ENCODE data around the gene DESI1. TPM values are rescaled to one million over a fixed set of nuclear protein-coding genes. Genes with fewer than 3 reads are reported as not detected.

DESI1 gene
- total and polyA plus RNA-seq, 2 of the 13 experiments (the other 11 are each of a cell fraction or from before 2014, with no cell fraction given) = 21.6 to 29.2 TPM

- TF ChIP-seq ZGPAT (CRISPR knock-in tag; IDR thresholded peaks at IDR 0.05) (no peak; the same call in 1 of the 2 replicates), DPF2 (CRISPR knock-in tag; IDR thresholded peaks at IDR 0.05; ENCODE audit: borderline replicate concordance, low read depth) (no peak), ZNF367 (CRISPR knock-in tag; IDR thresholded peaks at IDR 0.05; ENCODE audit: borderline replicate concordance) (no peak), ISL2 (CRISPR knock-in tag; IDR thresholded peaks at IDR 0.05) (0 out of 2 replicates have a peak, but pooled peaks have one; percentile 15), ZNF343 (CRISPR knock-in tag; IDR thresholded peaks at IDR 0.05) (no peak; the same call in 1 of the 2 replicates), ZSCAN31 (CRISPR knock-in tag; IDR thresholded peaks at IDR 0.05; ENCODE audit: low read depth) (no peak), EP300 (IDR thresholded peaks at IDR 0.05; ENCODE audit: low read depth in 2 of 2, low read length in 2 of 2) (no peak), EP300 (CRISPR knock-in tag; IDR thresholded peaks at IDR 0.05; ENCODE audit: borderline replicate concordance) (no peak), MYPOP (CRISPR knock-in tag; IDR thresholded peaks at IDR 0.05) (no peak), ISX (CRISPR knock-in tag; conservative IDR thresholded peaks at IDR 0.05) (no peak), KDM4B (CRISPR knock-in tag; IDR thresholded peaks at IDR 0.05) (0 out of 2 replicates have a peak, but pooled peaks have one; percentile 30), DNMT1 (CRISPR knock-in tag; IDR thresholded peaks at IDR 0.05) (no peak), ZNF773 (CRISPR knock-in tag; IDR thresholded peaks at IDR 0.05; ENCODE audit: borderline replicate concordance) (no peak; the same call in 1 of the 2 replicates), TP53 (CRISPR knock-in tag; conservative IDR thresholded peaks at IDR 0.05) (peak; percentile 60; the same call in 1 of the 2 replicates), ZNF296 (CRISPR knock-in tag; conservative IDR thresholded peaks at IDR 0.05) (no peak)
- TF ChIP-seq, protein P1, sequence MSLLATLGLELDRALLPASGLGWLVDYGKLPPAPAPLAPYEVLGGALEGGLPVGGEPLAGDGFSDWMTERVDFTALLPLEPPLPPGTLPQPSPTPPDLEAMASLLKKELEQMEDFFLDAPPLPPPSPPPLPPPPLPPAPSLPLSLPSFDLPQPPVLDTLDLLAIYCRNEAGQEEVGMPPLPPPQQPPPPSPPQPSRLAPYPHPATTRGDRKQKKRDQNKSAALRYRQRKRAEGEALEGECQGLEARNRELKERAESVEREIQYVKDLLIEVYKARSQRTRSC (CRISPR knock-in tag; IDR thresholded peaks at IDR 0.05; ENCODE audit: low read depth) = no peak
- TF ChIP-seq, protein P2, sequence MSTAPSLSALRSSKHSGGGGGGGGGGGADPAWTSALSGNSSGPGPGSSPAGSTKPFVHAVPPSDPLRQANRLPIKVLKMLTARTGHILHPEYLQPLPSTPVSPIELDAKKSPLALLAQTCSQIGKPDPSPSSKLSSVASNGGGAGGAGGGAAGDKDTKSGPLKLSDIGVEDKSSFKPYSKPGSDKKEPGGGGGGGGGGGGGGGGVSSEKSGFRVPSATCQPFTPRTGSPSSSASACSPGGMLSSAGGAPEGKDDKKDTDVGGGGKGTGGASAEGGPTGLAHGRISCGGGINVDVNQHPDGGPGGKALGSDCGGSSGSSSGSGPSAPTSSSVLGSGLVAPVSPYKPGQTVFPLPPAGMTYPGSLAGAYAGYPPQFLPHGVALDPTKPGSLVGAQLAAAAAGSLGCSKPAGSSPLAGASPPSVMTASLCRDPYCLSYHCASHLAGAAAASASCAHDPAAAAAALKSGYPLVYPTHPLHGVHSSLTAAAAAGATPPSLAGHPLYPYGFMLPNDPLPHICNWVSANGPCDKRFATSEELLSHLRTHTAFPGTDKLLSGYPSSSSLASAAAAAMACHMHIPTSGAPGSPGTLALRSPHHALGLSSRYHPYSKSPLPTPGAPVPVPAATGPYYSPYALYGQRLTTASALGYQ (CRISPR knock-in tag; IDR thresholded peaks at IDR 0.05) = no peak
- TF ChIP-seq, protein P3, sequence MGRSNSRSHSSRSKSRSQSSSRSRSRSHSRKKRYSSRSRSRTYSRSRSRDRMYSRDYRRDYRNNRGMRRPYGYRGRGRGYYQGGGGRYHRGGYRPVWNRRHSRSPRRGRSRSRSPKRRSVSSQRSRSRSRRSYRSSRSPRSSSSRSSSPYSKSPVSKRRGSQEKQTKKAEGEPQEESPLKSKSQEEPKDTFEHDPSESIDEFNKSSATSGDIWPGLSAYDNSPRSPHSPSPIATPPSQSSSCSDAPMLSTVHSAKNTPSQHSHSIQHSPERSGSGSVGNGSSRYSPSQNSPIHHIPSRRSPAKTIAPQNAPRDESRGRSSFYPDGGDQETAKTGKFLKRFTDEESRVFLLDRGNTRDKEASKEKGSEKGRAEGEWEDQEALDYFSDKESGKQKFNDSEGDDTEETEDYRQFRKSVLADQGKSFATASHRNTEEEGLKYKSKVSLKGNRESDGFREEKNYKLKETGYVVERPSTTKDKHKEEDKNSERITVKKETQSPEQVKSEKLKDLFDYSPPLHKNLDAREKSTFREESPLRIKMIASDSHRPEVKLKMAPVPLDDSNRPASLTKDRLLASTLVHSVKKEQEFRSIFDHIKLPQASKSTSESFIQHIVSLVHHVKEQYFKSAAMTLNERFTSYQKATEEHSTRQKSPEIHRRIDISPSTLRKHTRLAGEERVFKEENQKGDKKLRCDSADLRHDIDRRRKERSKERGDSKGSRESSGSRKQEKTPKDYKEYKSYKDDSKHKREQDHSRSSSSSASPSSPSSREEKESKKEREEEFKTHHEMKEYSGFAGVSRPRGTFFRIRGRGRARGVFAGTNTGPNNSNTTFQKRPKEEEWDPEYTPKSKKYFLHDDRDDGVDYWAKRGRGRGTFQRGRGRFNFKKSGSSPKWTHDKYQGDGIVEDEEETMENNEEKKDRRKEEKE (IDR thresholded peaks at IDR 0.05) = no peak
Observed at GRCh38 chr22:41620589-41621098, at the start of gene DESI1 (continued).

Measured in HepG2 (cell line).